Ishikawa (cell line): ENCODE data around the gene DAO.

Experiments used
- CEBPB ChIP-seq: IDR thresholded peaks from 2 replicates; pipeline ENCODE4 v1.6.1; 2012
- CREB1 ChIP-seq: IDR thresholded peaks from 2 replicates; pipeline ENCODE4 v1.6.1; 2012; ENCODE audit warnings: low read depth
- EGR1 ChIP-seq: IDR thresholded peaks from 2 replicates; pipeline ENCODE4 v1.6.1; 2012
- EP300 ChIP-seq: IDR thresholded peaks from 2 replicates; pipeline ENCODE4 v1.6.1; 2012; ENCODE audit warnings: borderline replicate concordance
- FOXM1 ChIP-seq: IDR thresholded peaks from 2 replicates; pipeline ENCODE4 v1.6.1; 2012; ENCODE audit warnings: low read depth, borderline replicate concordance
- MAX ChIP-seq: IDR thresholded peaks from 2 replicates; pipeline ENCODE4 v1.6.1; 2012
- NFIC ChIP-seq: IDR thresholded peaks from 2 replicates; pipeline ENCODE4 v1.6.1; 2012
- RAD21 ChIP-seq: IDR thresholded peaks from 2 replicates; pipeline ENCODE4 v1.6.1; 2012; ENCODE audit warnings: low read depth
- REST ChIP-seq: IDR thresholded peaks from 2 replicates; pipeline ENCODE4 v1.6.1; 2012; ENCODE audit warnings: low read depth, mild to moderate bottlenecking
- TAF1 ChIP-seq: IDR thresholded peaks from 2 replicates; pipeline ENCODE4 v1.6.1; 2012; ENCODE audit warnings: low read depth, mild to moderate bottlenecking
- TCF12 ChIP-seq: IDR thresholded peaks from 2 replicates; pipeline ENCODE4 v1.6.1; 2012; ENCODE audit warnings: low read depth
- TEAD4 ChIP-seq: IDR thresholded peaks from 2 replicates; pipeline ENCODE4 v1.6.1; 2012
- YY1 ChIP-seq: IDR thresholded peaks from 2 replicates; pipeline ENCODE4 v1.6.1; 2012; ENCODE audit warnings: low read depth
- ZBTB7A ChIP-seq: IDR thresholded peaks from 2 replicates; pipeline ENCODE4 v1.6.1; 2012; ENCODE audit warnings: low read depth
- TF ChIP-seq, protein P1 (sequence below): IDR thresholded peaks from 2 replicates; pipeline ENCODE4 v1.6.1; 2012

The DAO gene

DNA sequence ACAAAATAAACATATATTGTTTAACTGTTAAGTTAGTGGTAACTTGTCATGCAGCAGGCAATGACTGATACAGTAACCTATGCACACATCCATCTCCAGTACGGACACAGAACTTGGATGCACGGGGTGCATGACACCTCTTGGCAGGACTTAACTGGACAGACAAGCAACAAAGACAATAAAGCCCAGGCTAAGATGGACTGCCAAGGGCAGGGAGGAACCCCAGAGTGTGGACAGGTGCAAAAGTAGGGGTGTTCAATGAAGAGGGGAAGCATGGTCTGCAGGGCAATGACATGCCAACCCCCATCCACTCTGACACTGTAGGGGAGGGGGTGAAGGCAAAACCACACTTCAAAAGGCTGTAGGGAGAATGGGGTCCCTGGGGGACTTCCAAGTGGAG is 34.2 kb upstream of the DAO start:
- TF ChIP-seq CEBPB (no peak), REST (no peak), NFIC (no peak), MAX (no peak), RAD21 (no peak), TEAD4 (no peak), EP300 (no peak), TAF1 (no peak), CREB1 (no peak), EGR1 (no peak), ZBTB7A (no peak), YY1 (no peak), FOXM1 (no peak), TCF12 (no peak)
- TF ChIP-seq, protein P1, sequence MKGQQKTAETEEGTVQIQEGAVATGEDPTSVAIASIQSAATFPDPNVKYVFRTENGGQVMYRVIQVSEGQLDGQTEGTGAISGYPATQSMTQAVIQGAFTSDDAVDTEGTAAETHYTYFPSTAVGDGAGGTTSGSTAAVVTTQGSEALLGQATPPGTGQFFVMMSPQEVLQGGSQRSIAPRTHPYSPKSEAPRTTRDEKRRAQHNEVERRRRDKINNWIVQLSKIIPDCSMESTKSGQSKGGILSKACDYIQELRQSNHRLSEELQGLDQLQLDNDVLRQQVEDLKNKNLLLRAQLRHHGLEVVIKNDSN, result no peak

DNA sequence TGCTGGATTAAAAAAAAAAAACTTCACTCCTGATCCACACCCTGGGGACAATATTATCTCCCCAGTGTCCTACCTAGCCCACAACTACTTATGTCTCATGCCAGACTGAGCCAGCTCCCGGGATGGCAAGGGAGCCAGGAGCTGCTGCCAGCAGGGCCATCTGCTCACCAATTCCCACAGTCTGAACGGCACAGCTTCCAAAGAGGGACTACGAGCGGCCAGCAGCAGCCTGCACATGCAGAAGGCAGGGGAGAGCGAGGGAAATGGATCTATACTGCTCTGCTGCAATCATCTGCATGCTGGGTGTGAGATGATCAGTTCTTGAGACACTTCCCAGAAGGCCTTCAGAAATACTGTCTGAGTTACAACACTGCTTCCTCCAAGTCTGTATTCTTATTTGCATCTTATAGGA is 33.6 kb upstream of the DAO start:
- TF ChIP-seq CREB1 (no peak), RAD21 (no peak), TEAD4 (no peak), FOXM1 (no peak), YY1 (no peak), EP300 (no peak), TAF1 (no peak), TCF12 (no peak), MAX (no peak), CEBPB (no peak), NFIC (no peak), ZBTB7A (no peak), EGR1 (no peak), REST (no peak)
- TF ChIP-seq, protein P1, result no peak

GRCh38 chr12:108847705-108848104 is 32.2 kb upstream of the DAO start:
- no peak for TF ChIP-seq RAD21
- TF ChIP-seq ZBTB7A, result no peak
- TF ChIP-seq, protein P1, result no peak
- TF ChIP-seq TEAD4, result no peak
- no peak for TF ChIP-seq FOXM1
- no peak for TF ChIP-seq EGR1
- TF ChIP-seq CEBPB, result no peak
- TF ChIP-seq REST, result no peak
- TF ChIP-seq CREB1, result no peak
- TF ChIP-seq TCF12, result no peak
- TF ChIP-seq NFIC, result no peak
- no peak for TF ChIP-seq MAX
- TF ChIP-seq YY1, result no peak
- no peak for TF ChIP-seq EP300
- no peak for TF ChIP-seq TAF1

GRCh38 chr12:108849660-108850059 is 30.2 kb upstream of the DAO start:
- TF ChIP-seq RAD21 (no peak), EGR1 (no peak), NFIC (no peak), MAX (no peak), CREB1 (no peak), TEAD4 (no peak), TAF1 (no peak), TCF12 (no peak), CEBPB (no peak), FOXM1 (no peak), YY1 (no peak), REST (no peak), ZBTB7A (no peak), EP300 (no peak)
- TF ChIP-seq, protein P1, result no peak
